ENCODE measurements around the gene PIP5K1C.
"Not testable (repeated sequence)": the region's sequence is repeated elsewhere in the genome, so short reads cannot be mapped to it uniquely, and the experiment has no call there.

The PIP5K1C gene

GRCh38 chr19:3659746-3660112, 40.5 kb downstream of the PIP5K1C start:
- no peak for DNase-seq

- DNase-seq: no peak
These were observed 41.2 kb downstream of the PIP5K1C start for GRCh38 chr19:3658870-3659745.

GRCh38 chr19:3658004-3658869, 42.0 kb downstream of the PIP5K1C start:
- DNase-seq: no peak

- DNase-seq: no peak
These were observed 42.9 kb downstream of the PIP5K1C start for GRCh38 chr19:3657395-3657769.

GRCh38 chr19:3656747-3657394, 43.4 kb downstream of the PIP5K1C start:
- no peak for DNase-seq

GRCh38 chr19:3656073-3656746, 44.1 kb downstream of the PIP5K1C start:
- peak; percentile 23 for DNase-seq

- peak; percentile 79 for DNase-seq
These were observed 44.7 kb downstream of the PIP5K1C start for GRCh38 chr19:3655402-3656072.

- DNase-seq: no peak
These were observed 46.3 kb downstream of the PIP5K1C start for GRCh38 chr19:3653865-3654513.

GRCh38 chr19:3653081-3653795, 47.0 kb downstream of the PIP5K1C start:
- no peak for DNase-seq

- DNase-seq: no peak
These were observed 47.8 kb downstream of the PIP5K1C start for GRCh38 chr19:3652422-3652821.

- no peak for DNase-seq
These were observed 48.6 kb downstream of the PIP5K1C start for GRCh38 chr19:3651684-3652083.

- DNase-seq: no peak
These were observed 50.4 kb downstream of the PIP5K1C start for GRCh38 chr19:3649888-3650287.

- no peak for DNase-seq
These were observed 52.0 kb downstream of the PIP5K1C start for GRCh38 chr19:3648037-3648905.

GRCh38 chr19:3647102-3647501, 53.2 kb downstream of the PIP5K1C start:
- DNase-seq: not testable (repeated sequence)

GRCh38 chr19:3646336-3647092, 53.8 kb downstream of the PIP5K1C start:
- no peak for DNase-seq

- DNase-seq: no peak
These were observed 54.5 kb downstream of the PIP5K1C start for GRCh38 chr19:3645726-3646125.

- DNase-seq: no peak
These were observed 55.2 kb downstream of the PIP5K1C start for GRCh38 chr19:3645067-3645396.

GRCh38 chr19:3644351-3645066, 55.8 kb downstream of the PIP5K1C start:
- DNase-seq: no peak

Data from MV-4-11 (cell line).